HG03460 (cell line): ENCODE data around the gene PEA15.

Experiments used
- ATAC-seq: cut with Tn5 transposase; IDR thresholded peaks from one replicate; pipeline ENCODE4 v1.9.1; 2021; ENCODE audit not compliant: unreplicated experiment

Gene PEA15

DNA sequence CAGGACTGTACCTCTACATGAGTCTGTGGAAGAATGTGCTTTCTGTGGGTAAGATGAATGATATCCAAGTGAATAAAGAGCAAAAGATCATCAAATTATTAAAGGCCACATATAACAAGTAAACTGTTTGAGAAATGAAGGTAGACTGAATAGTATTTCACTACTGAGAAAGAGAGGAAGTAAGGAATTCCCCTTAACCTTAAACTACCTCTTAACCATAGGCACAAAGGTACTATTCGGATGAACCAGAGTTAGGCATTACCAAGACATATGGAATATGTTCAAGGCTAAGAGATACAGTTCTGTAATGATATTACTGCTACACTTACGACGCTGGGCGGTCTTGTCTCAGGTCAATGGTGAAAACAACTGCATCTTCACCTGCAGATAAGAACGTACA is 31.6 kb downstream of the PEA15 start:
- no peak for ATAC-seq

- ATAC-seq: no peak
Observed at GRCh38 chr1:160237558-160237957, 32.4 kb downstream of the PEA15 start.

DNA sequence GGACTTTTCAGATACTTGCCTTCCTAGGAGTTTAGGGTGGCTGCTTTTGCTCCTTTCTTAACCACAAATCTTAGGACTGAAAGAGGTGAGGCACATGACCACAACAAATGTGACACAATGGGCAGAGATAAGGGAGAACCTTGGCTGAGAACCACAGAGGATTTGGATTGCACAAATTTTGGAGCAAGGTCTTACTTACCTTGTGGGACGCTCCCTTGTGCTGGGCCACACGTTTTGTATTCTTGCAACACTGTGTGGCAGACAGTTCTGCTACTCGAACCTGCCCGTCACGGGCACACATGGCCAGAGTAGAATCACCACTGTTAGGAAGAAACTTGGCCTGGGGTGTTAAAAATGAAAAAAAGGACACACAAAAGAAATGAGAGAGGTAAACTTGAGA is 33.2 kb downstream of the PEA15 start:
- ATAC-seq: no peak

DNA sequence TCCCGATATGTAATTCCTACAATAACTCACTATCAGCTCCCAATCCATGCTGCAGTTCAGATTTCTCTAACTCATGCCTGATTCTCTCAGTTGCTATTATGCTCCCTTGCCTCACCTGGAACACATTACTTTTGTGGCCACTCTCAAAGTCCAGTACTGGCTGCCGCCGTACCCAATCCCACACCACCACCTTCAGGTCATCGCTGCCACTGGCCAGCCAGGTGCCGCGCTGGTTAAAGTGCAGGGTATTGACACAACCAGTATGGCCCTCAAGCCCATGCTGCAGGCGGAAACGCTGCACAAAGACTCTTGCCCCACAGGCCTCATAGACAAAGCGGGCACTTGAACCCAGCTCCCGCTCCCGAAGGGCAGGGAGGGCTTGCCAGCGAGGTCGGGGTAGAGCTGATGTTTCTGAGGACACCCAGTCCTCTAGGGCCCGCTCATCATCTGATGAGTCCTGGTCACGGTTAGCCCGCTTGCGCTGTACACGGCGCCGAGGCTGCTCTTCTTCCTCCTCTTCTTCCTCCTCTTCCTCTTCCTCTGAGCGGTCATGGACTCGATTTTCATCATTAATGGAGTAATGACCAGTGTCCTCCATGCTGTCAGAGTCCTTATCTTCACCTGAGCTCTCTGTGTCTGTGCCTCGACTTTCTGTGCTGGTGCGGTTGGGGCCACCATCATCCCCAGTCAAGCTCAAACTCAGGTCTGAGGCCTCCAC is 34.6 kb downstream of the PEA15 start:
- ATAC-seq: no peak

- ATAC-seq: no peak
Observed at GRCh38 chr1:160243767-160244166, 38.6 kb downstream of the PEA15 start.

DNA sequence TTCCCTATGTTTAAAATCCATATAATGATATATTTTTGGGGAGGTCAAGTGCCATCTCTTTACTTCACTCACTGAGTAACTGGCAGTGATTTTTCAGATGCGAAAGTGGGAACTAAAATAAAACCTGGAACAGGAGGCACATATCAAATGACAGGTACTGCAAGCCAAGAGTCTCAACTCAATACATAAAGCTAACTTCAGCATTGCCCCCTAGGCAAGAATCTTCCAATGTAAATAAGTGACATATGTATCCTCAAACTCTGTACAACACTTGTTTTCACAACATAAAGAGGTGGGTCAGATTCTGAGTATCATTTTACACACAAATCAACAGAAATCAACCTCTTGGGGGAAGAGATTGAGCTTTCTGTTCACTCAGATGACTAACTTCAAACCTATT is 39.0 kb downstream of the PEA15 start:
- ATAC-seq: no peak

DNA sequence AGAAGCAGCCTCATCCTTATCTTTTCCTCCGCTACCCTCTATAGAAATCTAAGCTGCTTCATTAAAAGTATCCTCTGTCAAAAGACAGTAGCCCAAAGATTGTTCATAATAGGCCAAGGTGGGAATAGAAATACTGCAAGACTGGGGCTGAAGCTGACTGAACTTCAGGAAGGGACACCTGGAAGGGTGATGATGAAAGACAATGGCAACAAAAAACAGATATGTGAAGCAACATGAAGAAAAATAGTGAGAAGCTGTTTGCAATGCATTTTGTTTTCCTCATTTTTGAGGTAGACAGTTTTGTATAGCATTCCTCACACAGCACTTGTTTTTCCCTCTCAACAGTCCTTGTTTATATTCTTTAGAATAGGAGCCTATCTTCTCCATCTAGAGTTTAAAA is 40.2 kb downstream of the PEA15 start:
- no peak for ATAC-seq

DNA sequence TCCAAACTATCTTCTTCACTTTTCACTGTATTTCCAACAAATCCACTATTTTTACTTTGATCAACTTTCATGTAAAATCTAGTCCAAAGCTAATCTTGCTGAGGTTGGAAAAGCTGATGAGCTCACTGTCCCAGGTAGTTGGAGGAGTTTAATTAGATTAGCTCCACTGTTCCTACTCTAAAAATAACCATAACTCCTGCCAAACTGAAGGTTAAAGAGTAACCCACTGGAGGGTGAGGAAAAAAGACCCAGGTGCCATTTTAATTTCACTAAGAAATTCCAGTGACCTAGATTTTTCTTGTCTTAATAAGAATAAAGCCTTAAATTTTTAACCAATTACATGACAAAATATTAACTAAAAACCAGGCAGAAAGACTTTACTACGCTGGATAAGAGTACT is 41.9 kb downstream of the PEA15 start:
- no peak for ATAC-seq

GRCh38 chr1:160251011-160251410 is 45.8 kb downstream of the PEA15 start:
- no peak for ATAC-seq

DNA sequence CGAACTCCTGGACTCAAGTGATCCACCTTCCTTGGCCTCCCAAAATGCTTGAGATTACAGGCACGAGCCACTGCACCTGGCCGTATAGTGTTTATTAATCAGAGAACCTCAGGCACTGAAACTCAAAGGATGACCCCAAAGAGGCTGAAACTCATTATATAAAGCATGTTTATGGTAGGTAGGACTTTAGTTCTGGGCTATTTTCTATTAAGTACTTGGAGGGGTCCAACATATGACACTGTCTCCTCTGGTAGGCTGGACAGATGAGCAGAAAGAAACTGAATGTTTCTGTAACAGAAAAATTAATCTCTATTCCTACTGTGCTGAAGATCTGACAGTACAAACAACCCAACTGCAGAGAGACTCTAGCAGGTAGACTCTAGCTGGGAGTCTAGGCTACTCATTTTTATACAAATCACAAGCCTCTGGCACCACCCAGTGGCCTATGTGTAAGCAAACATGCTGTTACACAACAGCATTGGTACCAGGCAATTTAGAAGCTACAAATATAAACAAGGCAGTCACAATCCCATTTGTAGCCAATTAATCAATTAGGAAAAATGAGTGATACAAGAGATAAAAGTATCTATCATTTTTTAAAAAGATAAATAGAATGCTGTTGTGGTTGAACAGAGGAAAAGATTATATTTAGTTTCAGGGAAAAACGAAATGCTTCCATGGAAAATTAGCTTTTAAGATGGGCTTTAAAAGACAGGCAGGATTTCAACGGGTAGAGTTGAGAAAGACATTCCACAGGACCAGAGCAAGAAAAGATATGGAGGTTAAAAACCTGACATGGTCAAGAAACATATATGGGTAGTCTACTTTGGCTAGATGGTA is 46.7 kb downstream of the PEA15 start:
- peak; percentile 83 for ATAC-seq

GRCh38 chr1:160255781-160256300 is 50.7 kb downstream of the PEA15 start:
- ATAC-seq: no peak

DNA sequence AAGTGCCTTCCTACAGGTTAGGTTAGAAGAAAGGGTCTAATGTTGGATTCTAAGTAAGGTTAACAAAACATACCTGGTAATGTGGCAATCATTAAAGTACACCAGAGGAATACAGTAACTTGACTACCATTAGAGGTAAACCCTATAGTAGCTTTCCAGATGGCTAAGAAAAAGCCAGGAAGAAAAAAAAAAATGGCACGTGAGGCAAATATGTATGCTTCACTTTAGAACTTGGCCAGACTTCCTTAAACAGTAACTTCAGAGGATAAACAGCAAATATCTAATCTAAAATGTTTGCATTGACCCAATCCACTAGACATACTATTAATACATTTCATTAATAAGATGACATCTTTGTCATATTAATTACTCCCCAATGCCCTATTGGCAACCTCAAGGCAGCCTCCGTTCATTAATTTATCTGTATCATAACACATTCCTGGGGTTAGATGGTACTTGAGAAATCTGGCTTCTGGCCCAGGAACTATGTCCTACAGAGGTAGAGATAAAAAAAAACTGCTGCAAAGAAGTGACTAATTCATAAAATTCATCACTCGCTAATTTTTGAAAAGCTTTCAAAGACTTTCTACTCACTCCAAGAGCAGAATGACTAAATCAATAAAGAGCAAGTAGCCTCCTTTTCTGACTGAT is 51.3 kb downstream of the PEA15 start:
- ATAC-seq: no peak

- ATAC-seq: no peak
Observed at GRCh38 chr1:160257411-160258015, 52.3 kb downstream of the PEA15 start.

- ATAC-seq: no peak
Observed at GRCh38 chr1:160258177-160258798, 53.1 kb downstream of the PEA15 start.

GRCh38 chr1:160260406-160261382 is 55.5 kb downstream of the PEA15 start:
- ATAC-seq: no peak

- ATAC-seq: peak; percentile 31
Observed at GRCh38 chr1:160261556-160261892, 56.3 kb downstream of the PEA15 start.

GRCh38 chr1:160261893-160262794 is 57.0 kb downstream of the PEA15 start, which contains the start of gene DCAF8:
Gene DCAF8, minus strand, starts transcription at chr1:160262549. Its CDS starts 18,541 bp downstream, at chr1:160244008.
- peak; percentile 79 for ATAC-seq

DNA sequence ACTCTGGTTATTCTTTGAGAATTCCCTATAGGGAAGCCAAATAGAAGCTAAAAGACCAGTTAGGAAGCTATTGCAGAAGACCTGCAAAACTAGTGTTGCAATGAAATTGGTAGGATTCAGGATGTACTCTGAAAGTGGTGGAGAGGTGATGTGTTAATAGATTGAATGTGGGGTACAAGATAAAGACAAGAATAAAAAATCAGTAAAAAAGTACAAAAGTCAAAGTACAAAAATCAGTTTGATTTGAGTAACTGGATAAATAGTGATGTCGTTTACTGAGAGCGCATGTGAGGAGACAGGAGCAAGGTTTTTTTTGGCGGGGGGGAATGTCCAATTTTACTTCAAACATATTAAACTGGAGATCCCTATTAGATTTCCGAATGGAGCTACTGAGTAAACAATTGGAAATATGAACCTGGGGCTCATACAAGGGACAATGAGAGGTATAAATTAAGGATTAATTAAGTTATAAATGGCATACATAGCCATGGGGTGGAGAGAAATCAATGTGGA is 59.7 kb downstream of the PEA15 start:
- ATAC-seq: no peak
